ENCODE measurements around the gene NXPH1.

Gene NXPH1

DNA sequence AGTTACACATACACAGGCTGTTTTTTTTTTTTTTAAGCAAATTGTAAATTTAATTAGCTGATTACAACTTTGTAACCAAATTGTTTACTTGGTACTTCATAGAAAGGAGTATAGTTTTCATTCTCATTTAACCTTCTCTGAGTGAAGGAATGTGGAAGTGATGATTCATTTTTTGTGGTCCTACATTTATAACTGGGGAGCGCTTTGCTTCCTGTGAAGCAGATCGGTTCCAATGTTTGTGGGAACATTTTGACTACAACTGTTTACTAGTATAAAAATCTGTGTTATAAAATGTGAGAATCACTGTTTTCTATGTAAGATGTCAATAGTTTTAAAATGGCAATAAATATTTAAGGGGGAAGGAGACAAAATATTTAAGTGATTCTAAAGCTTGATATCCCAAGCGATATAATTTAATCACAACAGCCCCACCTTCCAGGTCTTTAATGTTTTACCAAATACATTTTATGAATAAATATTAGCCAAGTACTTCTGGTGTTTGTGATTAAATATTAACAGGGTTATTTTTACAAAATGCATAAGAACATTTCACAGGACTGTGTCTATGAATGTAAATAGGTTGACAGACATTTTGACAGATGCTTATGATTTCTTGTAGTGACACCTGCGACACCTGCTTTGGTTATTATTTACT, 57.1 kb downstream of the NXPH1 start:
- Histone ChIP-seq H3K4me3 (ENCODE audit: low read depth in 1 of 2, low read length in 1 of 2) (no peak overlapping the region), H3K27me3 (no peaks in the 10 kb centered on the region), H3K27ac (no peak overlapping the region), H3K36me3 (no peaks in the 10 kb centered on the region), H3K4me1 (ENCODE audit: control insufficient read depth in 1 of 2, insufficient read depth in 1 of 2, low read depth in 1 of 2, low read length in 1 of 2) (no peaks in the 10 kb centered on the region), H3K9me3 (no peaks in the 10 kb centered on the region)
- TF ChIP-seq, protein P1, sequence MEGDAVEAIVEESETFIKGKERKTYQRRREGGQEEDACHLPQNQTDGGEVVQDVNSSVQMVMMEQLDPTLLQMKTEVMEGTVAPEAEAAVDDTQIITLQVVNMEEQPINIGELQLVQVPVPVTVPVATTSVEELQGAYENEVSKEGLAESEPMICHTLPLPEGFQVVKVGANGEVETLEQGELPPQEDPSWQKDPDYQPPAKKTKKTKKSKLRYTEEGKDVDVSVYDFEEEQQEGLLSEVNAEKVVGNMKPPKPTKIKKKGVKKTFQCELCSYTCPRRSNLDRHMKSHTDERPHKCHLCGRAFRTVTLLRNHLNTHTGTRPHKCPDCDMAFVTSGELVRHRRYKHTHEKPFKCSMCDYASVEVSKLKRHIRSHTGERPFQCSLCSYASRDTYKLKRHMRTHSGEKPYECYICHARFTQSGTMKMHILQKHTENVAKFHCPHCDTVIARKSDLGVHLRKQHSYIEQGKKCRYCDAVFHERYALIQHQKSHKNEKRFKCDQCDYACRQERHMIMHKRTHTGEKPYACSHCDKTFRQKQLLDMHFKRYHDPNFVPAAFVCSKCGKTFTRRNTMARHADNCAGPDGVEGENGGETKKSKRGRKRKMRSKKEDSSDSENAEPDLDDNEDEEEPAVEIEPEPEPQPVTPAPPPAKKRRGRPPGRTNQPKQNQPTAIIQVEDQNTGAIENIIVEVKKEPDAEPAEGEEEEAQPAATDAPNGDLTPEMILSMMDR (IDR thresholded peaks at IDR 0.05) = no peak

DNA sequence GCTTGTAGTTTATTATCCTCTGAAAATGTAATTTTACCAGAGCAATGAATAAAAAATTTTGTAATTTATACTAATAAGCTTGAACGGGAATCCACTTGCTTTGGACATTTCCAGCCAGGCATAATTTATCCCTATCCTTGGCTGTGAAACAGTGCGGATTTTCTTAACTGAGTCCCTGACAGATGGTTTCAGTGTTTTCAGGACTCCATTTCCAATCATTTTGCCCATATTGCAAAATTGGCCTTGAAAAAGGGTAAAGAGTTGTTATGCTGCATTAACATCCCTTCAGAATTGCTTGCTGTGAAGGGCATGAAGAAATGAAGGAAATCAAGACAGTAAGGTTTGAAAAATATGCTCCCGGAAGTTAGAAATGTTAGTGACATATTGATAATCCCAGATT, 57.7 kb downstream of the NXPH1 start:
- Histone ChIP-seq H3K4me1 (ENCODE audit: control insufficient read depth in 1 of 2, insufficient read depth in 1 of 2, low read depth in 1 of 2, low read length in 1 of 2) (no peaks in the 10 kb centered on the region), H3K27me3 (no peaks in the 10 kb centered on the region), H3K36me3 (no peaks in the 10 kb centered on the region), H3K9me3 (no peaks in the 10 kb centered on the region), H3K4me3 (ENCODE audit: low read depth in 1 of 2, low read length in 1 of 2) (no peak overlapping the region), H3K27ac (no peak overlapping the region)
- TF ChIP-seq, protein P1 (IDR thresholded peaks at IDR 0.05) = no peak

DNA sequence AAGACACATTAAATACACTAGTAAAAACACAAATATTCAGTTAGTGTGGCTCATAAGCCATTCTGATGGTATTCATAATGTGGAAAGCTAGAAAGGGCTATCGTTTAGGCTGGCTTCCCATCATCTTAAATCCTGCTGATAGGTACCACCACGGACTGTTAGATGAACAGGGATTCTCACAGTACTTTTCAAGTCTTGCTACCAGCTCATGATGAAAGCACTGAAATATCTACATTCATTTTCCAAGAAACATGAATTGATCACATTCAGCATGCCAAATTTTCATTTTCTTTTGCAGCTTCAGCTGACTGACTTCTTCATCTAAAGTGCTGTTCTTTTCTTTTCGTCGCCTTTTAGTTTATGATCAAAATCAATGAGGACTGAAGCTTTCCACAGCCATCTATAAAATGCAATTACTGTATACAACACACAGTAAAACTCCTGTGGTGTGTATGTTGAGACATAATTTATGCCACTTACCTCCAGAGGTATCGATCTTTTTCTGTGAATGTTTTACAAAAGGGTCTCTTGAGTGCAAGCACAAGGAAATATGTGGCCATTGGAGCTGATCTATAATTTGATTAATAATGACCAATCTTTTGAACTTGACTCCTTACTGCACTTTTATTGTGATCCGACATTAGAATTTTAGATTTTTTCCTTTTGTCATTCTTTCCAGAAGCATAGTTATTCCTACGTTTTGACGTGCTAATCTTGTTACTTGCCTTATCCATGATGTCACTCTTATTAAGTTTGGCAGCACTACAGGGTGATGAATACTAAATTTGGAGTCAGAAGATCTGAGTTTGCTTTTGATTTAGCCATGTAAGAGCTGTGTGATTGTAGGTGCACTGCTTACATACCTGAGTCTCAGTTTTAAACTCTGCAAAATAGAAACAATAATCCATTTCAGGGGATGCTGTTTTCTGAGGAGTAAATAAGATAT, 58.4 kb downstream of the NXPH1 start:
- no peaks in the 10 kb centered on the region for H3K9me3 ChIP-seq
- H3K36me3 ChIP-seq = no peaks in the 10 kb centered on the region
- no peaks in the 10 kb centered on the region for H3K4me1 ChIP-seq (ENCODE audit: control insufficient read depth in 1 of 2, insufficient read depth in 1 of 2, low read depth in 1 of 2, low read length in 1 of 2)
- TF ChIP-seq, protein P1 (IDR thresholded peaks at IDR 0.05) = no peak
- H3K27me3 ChIP-seq = no peaks in the 10 kb centered on the region
- no peak overlapping the region for H3K27ac ChIP-seq
- no peak overlapping the region for H3K4me3 ChIP-seq (ENCODE audit: low read depth in 1 of 2, low read length in 1 of 2)

DNA sequence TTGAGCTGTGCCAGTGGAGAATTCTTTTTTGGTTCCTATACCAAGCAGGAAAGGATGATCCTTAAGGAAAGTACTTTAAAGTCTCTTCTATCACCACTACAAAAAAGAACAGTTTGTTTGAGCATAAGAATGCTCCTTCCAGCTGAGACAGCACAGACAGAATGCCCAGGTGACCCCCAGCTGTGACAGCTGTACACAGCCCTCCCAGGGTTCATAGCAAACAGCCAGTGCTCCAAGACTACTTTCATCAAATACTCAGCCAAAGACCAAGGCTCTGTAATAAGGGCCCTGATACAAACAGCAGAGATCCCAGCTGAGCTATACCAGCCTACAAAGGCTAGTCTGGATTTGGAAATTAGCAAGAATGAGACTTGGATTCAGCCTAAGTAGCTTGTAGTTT, 65.7 kb downstream of the NXPH1 start:
- H3K27me3 ChIP-seq = no peaks in the 10 kb centered on the region
- H3K36me3 ChIP-seq = no peaks in the 10 kb centered on the region
- H3K4me1 ChIP-seq (ENCODE audit: control insufficient read depth in 1 of 2, insufficient read depth in 1 of 2, low read depth in 1 of 2, low read length in 1 of 2) = no peaks in the 10 kb centered on the region
- H3K27ac ChIP-seq = no peak overlapping the region
- H3K9me3 ChIP-seq = no peaks in the 10 kb centered on the region
- no peak overlapping the region for H3K4me3 ChIP-seq (ENCODE audit: low read depth in 1 of 2, low read length in 1 of 2)
- TF ChIP-seq, protein P1 (IDR thresholded peaks at IDR 0.05) = no peak

DNA sequence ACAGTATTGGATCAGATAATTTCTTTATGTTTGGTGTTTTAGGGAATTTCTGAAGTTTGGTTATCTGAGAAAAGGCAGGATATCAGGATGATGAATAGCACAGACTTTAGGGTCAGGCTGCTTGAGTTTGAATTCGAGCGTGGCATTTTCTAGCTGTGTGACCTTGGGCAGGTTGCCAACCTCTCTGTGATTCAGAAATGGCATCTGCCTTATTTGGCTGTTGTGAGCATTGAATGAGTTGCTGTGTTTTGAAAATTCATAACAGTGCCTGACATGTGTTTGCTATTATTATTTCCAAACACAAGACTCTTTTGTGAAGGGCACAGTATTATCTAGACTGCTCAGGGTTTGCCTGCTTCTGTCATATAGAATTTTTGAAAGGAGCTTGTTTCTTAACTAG, 66.9 kb downstream of the NXPH1 start:
- Histone ChIP-seq H3K27me3 (no peaks in the 10 kb centered on the region), H3K4me1 (ENCODE audit: control insufficient read depth in 1 of 2, insufficient read depth in 1 of 2, low read depth in 1 of 2, low read length in 1 of 2) (no peaks in the 10 kb centered on the region), H3K27ac (no peak overlapping the region), H3K36me3 (no peaks in the 10 kb centered on the region), H3K9me3 (no peaks in the 10 kb centered on the region), H3K4me3 (ENCODE audit: low read depth in 1 of 2, low read length in 1 of 2) (no peak overlapping the region)
- TF ChIP-seq, protein P1 (IDR thresholded peaks at IDR 0.05) = no peak

All from neutrophil (primary cell).